MM.1S (cell line): ENCODE measurements around the gene DPP10.

Source experiments
- DNase-seq: peaks from one replicate; pipeline ENCODE4 v3.0.0-alpha.2; 2015
- H2AFZ ChIP-seq: fragments of 300-600 bp; sonication (generic); 2 replicates; pipeline ENCODE4 v1.6.0; 2016; ENCODE audit warnings: antibody characterized with exemption, low read length
- H3F3A ChIP-seq: fragments of 300-600 bp; sonication (generic); 2 replicates; pipeline ENCODE4 v1.6.1; 2016; ENCODE audit warnings: mild to moderate bottlenecking, antibody characterized with exemption, low read length, moderate library complexity, mixed read lengths; ENCODE audit not compliant: insufficient read depth
- H3K27ac ChIP-seq: fragments of 300-600 bp; sonication (generic); 2 replicates; pipeline ENCODE4 v1.5.1; 2016; ENCODE audit warnings: mild to moderate bottlenecking, low read length
- H3K27me3 ChIP-seq: fragments of 300-600 bp; sonication (generic); replicated peaks from 2 replicates; pipeline ENCODE4 v1.6.0; 2016; ENCODE audit warnings: low read length; ENCODE audit not compliant: insufficient read depth
- H3K36me3 ChIP-seq: fragments of 300-600 bp; sonication (generic); replicated peaks from 2 replicates; pipeline ENCODE4 v1.6.1; 2016; ENCODE audit warnings: mild to moderate bottlenecking, low read length, mixed read lengths; ENCODE audit not compliant: insufficient read depth
- H3K4me1 ChIP-seq: fragments of 300-600 bp; sonication (generic); 2 replicates; pipeline ENCODE4 v1.6.1; 2016; ENCODE audit warnings: low read length, mixed read lengths
- H3K4me2 ChIP-seq: fragments of 300-600 bp; sonication (generic); 2 replicates; pipeline ENCODE4 v1.6.0; 2016; ENCODE audit warnings: low read depth, low read length
- H3K4me3 ChIP-seq: fragments of 300-600 bp; sonication (generic); 2 replicates; pipeline ENCODE4 v1.5.1; 2016; ENCODE audit warnings: low read length, mixed read lengths
- H3K79me2 ChIP-seq: fragments of 300-600 bp; sonication (generic); 2 replicates; pipeline ENCODE4 v1.6.1; 2016; ENCODE audit warnings: mixed run types, low read length, mixed read lengths
- H3K9ac ChIP-seq: fragments of 300-600 bp; sonication (generic); 2 replicates; pipeline ENCODE4 v1.6.1; 2016; ENCODE audit warnings: low read length, mixed read lengths
- H3K9me2 ChIP-seq: fragments of 300-600 bp; sonication (generic); replicated peaks from 2 replicates; pipeline ENCODE4 v1.6.1; 2016; ENCODE audit warnings: mild to moderate bottlenecking, low read length, mixed read lengths; ENCODE audit not compliant: insufficient read depth
- H3K9me3 ChIP-seq: fragments of 300-600 bp; sonication (generic); replicated peaks from 2 replicates; pipeline ENCODE4 v1.6.1; 2016; ENCODE audit warnings: mild to moderate bottlenecking, low read length, mixed read lengths; ENCODE audit not compliant: insufficient read depth
- H4K20me1 ChIP-seq: fragments of 300-600 bp; sonication (generic); 2 replicates; pipeline ENCODE4 v1.6.1; 2016; ENCODE audit warnings: mild to moderate bottlenecking, low read length, moderate library complexity, mixed read lengths; ENCODE audit not compliant: insufficient read depth
- CTCF ChIP-seq: fragments of 300-600 bp; sonication (generic); IDR thresholded peaks from 2 replicates; pipeline ENCODE4 v1.5.1; 2016; ENCODE audit warnings: antibody characterized with exemption, low read length, mixed read lengths
- EZH2 ChIP-seq: fragments of 300-600 bp; sonication (generic); optimal IDR thresholded peaks from 2 replicates; pipeline ENCODE3; 2017; ENCODE audit warnings: low read depth, mild to moderate bottlenecking, antibody characterized with exemption, low read length, mixed read lengths
- EZH2phosphoT487 ChIP-seq: fragments of 300-600 bp; sonication (generic); IDR thresholded peaks from 2 replicates; pipeline ENCODE4 v1.6.1; 2018; ENCODE audit warnings: antibody characterized with exemption, low read length

The DPP10 gene

DNA sequence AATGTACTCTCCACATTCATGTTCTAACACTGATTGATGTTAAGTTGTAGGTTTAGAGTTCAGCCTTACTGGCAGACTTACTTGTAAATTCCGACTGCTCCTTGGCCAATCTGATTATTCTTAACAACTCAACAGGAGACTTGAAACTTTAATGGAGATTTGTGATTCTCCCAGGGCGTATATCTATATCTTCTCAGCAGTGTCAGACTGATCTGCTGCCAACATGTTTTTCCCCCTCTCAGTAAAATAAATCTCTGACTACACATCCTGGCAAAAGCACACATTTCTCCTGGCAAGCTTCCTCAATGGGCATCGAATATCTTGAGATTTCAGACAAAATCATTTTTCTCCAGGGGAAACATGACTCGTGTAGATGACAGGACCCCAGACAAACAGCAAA lies 1041.2 kb downstream of the DPP10 start:
- H3K36me3 ChIP-seq: no peaks in the 10 kb centered on the region
- no peak overlapping the region for H3K27ac ChIP-seq
- H3K79me2 ChIP-seq: no peaks in the 10 kb centered on the region
- no peaks in the 10 kb centered on the region; the same call in 1 of the 2 replicates for H3F3A ChIP-seq
- H3K27me3 ChIP-seq: no peaks in the 10 kb centered on the region
- DNase-seq: no peak
- H3K4me2 ChIP-seq: no peak overlapping the region
- TF ChIP-seq EZH2 (no peak), EZH2phosphoT487 (no peak), CTCF (no peak)
- H3K4me1 ChIP-seq: peaks cover 13% of the 10 kb centered on the region
- no peak overlapping the region for H3K9ac ChIP-seq
- H3K4me3 ChIP-seq: no peak overlapping the region
- H3K9me3 ChIP-seq: no peaks in the 10 kb centered on the region
- H2AFZ ChIP-seq: no peak overlapping the region
- no peaks in the 10 kb centered on the region for H4K20me1 ChIP-seq
- no peaks in the 10 kb centered on the region for H3K9me2 ChIP-seq

GRCh38 chr2:115484486-115484885 lies 1042.0 kb downstream of the DPP10 start:
- Histone ChIP-seq H3F3A (no peaks in the 10 kb centered on the region; the same call in 1 of the 2 replicates), H4K20me1 (no peaks in the 10 kb centered on the region), H3K27me3 (no peaks in the 10 kb centered on the region), H3K4me1 (peaks cover 13% of the 10 kb centered on the region), H3K9ac (no peak overlapping the region), H3K27ac (no peak overlapping the region), H3K9me2 (no peaks in the 10 kb centered on the region), H3K36me3 (no peaks in the 10 kb centered on the region), H2AFZ (no peak overlapping the region), H3K79me2 (no peaks in the 10 kb centered on the region), H3K9me3 (no peaks in the 10 kb centered on the region), H3K4me3 (no peak overlapping the region), H3K4me2 (no peak overlapping the region)
- no peak for TF ChIP-seq EZH2phosphoT487
- no peak for TF ChIP-seq CTCF
- TF ChIP-seq EZH2: no peak
- no peak for DNase-seq

DNA sequence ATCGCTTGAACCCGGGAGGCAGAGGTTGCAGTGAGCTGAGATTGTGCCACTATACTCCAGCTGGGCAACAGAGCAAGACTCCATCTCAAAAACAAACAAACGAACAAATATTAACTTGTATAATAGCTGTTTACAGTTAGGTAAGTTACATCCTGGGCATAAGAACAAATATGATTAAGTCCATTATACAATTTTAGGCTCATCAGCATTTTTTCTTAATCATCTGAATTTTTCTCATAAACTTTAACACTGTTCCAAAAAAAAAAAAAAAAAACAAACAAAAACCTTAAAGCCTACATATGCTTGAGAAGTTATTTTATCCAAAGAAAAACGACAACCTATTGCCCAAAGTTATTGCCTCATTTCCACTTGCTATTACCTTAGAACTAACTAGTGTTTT lies 1042.5 kb downstream of the DPP10 start:
- Histone ChIP-seq H3K36me3 (no peaks in the 10 kb centered on the region), H2AFZ (no peak overlapping the region), H3F3A (no peaks in the 10 kb centered on the region; the same call in 1 of the 2 replicates), H3K27me3 (no peaks in the 10 kb centered on the region), H3K9me2 (no peaks in the 10 kb centered on the region), H3K4me1 (peaks cover 13% of the 10 kb centered on the region), H3K9ac (no peak overlapping the region), H3K79me2 (no peaks in the 10 kb centered on the region), H3K4me2 (no peak overlapping the region), H4K20me1 (no peaks in the 10 kb centered on the region), H3K4me3 (no peak overlapping the region), H3K9me3 (no peaks in the 10 kb centered on the region), H3K27ac (no peak overlapping the region)
- DNase-seq: no peak
- no peak for TF ChIP-seq CTCF
- TF ChIP-seq EZH2phosphoT487: no peak
- TF ChIP-seq EZH2: no peak
